Fibroblast of lung (primary cell): ENCODE measurements around the gene KMT5C. TPM values are rescaled to one million over a fixed set of nuclear protein-coding genes. Genes with fewer than 3 reads are reported as not detected.

Experiments used
- DNase-seq, 2 donors: peaks; one replicate each; pipeline versions ENCODE4 v3.0.0 to v3.0.0-alpha.2; 2010; ENCODE audit warnings: low read depth in 2 of 2
- H2AFZ ChIP-seq: 2 replicates; pipeline ENCODE4 v1.5.1; 2012; ENCODE audit warnings: low read length, control low read depth, inconsistent platforms
- H3K27ac ChIP-seq: 2 replicates; pipeline ENCODE4 v1.5.1; 2011; ENCODE audit warnings: low read length, control low read depth; ENCODE audit not compliant: insufficient read depth
- H3K27me3 ChIP-seq: 2 replicates; pipeline ENCODE4 v1.5.1; 2011; ENCODE audit warnings: mild to moderate bottlenecking, low read length; ENCODE audit not compliant: control insufficient read depth, insufficient read depth
- H3K36me3 ChIP-seq: 2 replicates; pipeline ENCODE4 v1.5.1; 2011; ENCODE audit warnings: low read length; ENCODE audit not compliant: control insufficient read depth, insufficient read depth
- H3K4me1 ChIP-seq: 2 replicates; pipeline ENCODE4 v1.5.1; 2011; ENCODE audit warnings: low read length; ENCODE audit not compliant: control insufficient read depth, insufficient read depth; ENCODE audit errors: extremely low read depth
- H3K4me2 ChIP-seq: 2 replicates; pipeline ENCODE4 v1.5.1; 2011; ENCODE audit warnings: low read length, control low read depth; ENCODE audit not compliant: insufficient read depth; ENCODE audit errors: extremely low read depth
- H3K4me3 ChIP-seq, 4 experiments: fragments of 200-600 bp in 1 of 4; sonication (generic) in 1 of 4; replicated peaks in 1 of 4; 2 replicates each; pipeline ENCODE4 v1.5.1; 2011 to 2016; ENCODE audit warnings: low read length in 4 of 4, low read depth in 3 of 4, mild to moderate bottlenecking in 3 of 4, control low read depth in 2 of 4, inconsistent platforms in 1 of 4, mixed read lengths in 1 of 4; ENCODE audit not compliant: insufficient read depth in 1 of 4; ENCODE audit errors: control extremely low read depth in 1 of 4
- H3K79me2 ChIP-seq: 2 replicates; pipeline ENCODE4 v1.5.1; 2012; ENCODE audit warnings: mild to moderate bottlenecking, low read length, inconsistent platforms; ENCODE audit not compliant: control insufficient read depth, insufficient read depth
- H3K9ac ChIP-seq: 2 replicates; pipeline ENCODE4 v1.5.1; 2011; ENCODE audit warnings: mild to moderate bottlenecking, low read length, control low read depth; ENCODE audit not compliant: insufficient read depth
- H3K9me3 ChIP-seq: 2 replicates; pipeline ENCODE4 v1.5.1; 2012; ENCODE audit warnings: low read depth, low read length; ENCODE audit not compliant: control insufficient read depth, insufficient read depth
- H4K20me1 ChIP-seq: 2 replicates; pipeline ENCODE4 v1.5.1; 2011; ENCODE audit warnings: low read length; ENCODE audit not compliant: control insufficient read depth, insufficient read depth; ENCODE audit errors: extremely low read depth
- EZH2 ChIP-seq: IDR thresholded peaks from 2 replicates; pipeline ENCODE4 v1.5.1; 2012; ENCODE audit warnings: low read length, control low read depth, mild to moderate bottlenecking; ENCODE audit errors: missing control alignments
- polyA plus RNA-seq, 2 donors: library from polyadenylated mRNA; depleted of rRNA in 1 of 2; stranded (reverse) in 1 of 2; unstranded in 1 of 2; fragments of >200 nt; gene quantifications; 2 replicates each; pipeline ENCODE4 v1.2.1, GENCODE V29; 2011 to 2012; ENCODE audit warnings: missing spikeins in 1 of 2
- total RNA-seq: library from RNA; depleted of rRNA; stranded (reverse); fragments of >200 nt; gene quantifications from 2 replicates; pipeline ENCODE4 v1.2.1, GENCODE V29; 2014
- TF ChIP-seq, protein P1 (sequence below), 2 donors: IDR thresholded peaks in 1 of 2; conservative IDR thresholded peaks in 1 of 2; 1 replicate in 1 of 2; 2 replicates in 1 of 2; pipeline ENCODE4 v1.5.1; 2011 to 2012; ENCODE audit warnings: low read length in 2 of 2, control low read depth in 1 of 2, inconsistent platforms in 1 of 2, low read depth in 1 of 2, mild to moderate bottlenecking in 1 of 2

Gene KMT5C
- total and polyA plus RNA-seq, 2 donors (not counting 1 experiment from before 2014, with no cell fraction given): 2.5 to 4.1 TPM

DNA sequence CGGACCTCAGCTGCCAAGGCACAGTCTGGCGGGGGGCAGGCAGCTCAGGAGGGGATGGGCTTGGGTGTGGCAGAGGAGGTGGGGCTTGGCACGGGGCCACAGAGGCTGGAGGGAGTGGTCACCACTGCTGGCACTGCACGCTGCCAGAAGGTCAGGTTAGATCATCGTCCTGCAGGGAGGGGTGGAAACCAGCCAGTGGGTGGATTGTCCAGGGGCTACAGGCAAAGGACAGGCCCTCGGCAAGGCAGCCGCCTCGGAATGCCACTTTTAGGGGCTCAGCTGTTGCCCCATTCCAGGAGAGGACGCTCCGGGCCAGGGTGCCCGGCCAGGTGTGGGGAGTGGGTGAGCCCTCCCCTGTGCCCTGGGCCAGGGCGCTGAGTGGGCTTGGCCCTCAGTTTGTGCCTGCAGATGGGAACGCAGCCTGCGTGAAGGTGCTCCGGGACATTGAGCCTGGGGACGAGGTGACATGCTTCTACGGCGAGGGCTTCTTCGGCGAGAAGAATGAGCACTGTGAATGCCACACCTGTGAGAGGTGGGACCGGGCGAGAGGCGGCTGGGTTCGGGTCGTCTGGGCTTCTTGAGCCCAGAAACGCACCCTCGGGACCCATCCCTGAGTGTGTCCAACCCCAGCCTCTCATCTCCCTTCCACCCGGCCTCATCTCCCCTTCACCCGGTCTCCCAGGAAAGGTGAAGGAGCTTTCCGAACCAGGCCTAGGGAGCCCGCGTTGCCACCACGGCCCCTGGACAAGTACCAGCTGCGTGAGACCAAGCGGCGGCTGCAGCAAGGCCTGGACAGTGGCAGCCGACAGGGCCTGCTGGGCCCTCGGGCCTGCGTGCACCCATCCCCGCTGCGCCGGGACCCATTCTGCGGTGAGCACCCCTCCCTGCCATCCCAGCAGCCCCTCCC is 6.4 kb downstream of the KMT5C start:
- no peak overlapping the region for H3K27ac ChIP-seq
- no peaks in the 10 kb centered on the region for H4K20me1 ChIP-seq
- H3K79me2 ChIP-seq: no peaks in the 10 kb centered on the region
- no peaks in the 10 kb centered on the region for H3K9me3 ChIP-seq
- no peak overlapping the region for H3K9ac ChIP-seq
- H2AFZ ChIP-seq: no peak overlapping the region
- H3K36me3 ChIP-seq: peaks cover 4% of the 10 kb centered on the region
- no peak overlapping the region for H3K4me2 ChIP-seq
- no peak overlapping the region for H3K4me3 ChIP-seq
- peaks cover 5% of the 10 kb centered on the region for H3K4me1 ChIP-seq
- DNase-seq: peak; percentile 41 to 46
- TF ChIP-seq, protein P1, sequence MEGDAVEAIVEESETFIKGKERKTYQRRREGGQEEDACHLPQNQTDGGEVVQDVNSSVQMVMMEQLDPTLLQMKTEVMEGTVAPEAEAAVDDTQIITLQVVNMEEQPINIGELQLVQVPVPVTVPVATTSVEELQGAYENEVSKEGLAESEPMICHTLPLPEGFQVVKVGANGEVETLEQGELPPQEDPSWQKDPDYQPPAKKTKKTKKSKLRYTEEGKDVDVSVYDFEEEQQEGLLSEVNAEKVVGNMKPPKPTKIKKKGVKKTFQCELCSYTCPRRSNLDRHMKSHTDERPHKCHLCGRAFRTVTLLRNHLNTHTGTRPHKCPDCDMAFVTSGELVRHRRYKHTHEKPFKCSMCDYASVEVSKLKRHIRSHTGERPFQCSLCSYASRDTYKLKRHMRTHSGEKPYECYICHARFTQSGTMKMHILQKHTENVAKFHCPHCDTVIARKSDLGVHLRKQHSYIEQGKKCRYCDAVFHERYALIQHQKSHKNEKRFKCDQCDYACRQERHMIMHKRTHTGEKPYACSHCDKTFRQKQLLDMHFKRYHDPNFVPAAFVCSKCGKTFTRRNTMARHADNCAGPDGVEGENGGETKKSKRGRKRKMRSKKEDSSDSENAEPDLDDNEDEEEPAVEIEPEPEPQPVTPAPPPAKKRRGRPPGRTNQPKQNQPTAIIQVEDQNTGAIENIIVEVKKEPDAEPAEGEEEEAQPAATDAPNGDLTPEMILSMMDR (conservative IDR thresholded peaks at IDR 0.05 in 1 of 2, IDR thresholded peaks at IDR 0.05 in 1 of 2; ENCODE audit: low read depth in 1 of 2, low read length in 2 of 2): no peak
- TF ChIP-seq EZH2: no peak
- H3K27me3 ChIP-seq: no peaks in the 10 kb centered on the region

DNA sequence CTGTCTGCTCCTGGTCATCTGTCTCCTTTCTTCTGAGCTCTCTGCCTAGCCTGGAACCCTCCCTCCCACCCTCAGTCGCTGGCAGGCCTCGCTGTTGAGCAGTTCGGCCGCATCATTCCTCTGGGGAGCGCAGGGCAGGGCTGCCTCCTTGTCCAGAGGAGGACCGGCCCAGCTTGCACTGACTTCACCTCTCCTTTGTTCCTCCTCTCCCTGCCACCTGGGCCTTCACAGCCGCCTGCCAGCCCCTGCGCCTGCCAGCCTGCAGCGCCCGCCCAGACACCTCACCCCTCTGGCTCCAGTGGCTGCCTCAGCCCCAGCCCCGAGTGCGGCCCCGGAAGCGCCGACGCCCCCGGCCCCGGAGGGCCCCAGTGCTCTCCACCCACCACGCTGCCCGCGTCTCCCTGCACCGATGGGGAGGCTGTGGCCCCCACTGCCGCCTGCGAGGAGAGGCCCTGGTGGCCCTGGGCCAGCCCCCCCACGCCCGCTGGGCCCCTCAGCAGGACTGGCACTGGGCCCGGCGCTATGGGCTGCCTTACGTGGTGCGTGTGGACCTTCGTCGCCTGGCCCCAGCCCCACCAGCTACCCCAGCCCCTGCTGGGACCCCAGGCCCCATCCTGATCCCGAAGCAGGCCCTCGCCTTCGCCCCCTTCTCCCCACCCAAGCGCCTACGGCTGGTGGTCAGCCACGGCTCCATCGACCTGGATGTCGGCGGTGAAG is 7.2 kb downstream of the KMT5C start:
- no peak for DNase-seq
- H3K79me2 ChIP-seq: no peaks in the 10 kb centered on the region
- no peaks in the 10 kb centered on the region for H4K20me1 ChIP-seq
- peaks cover 7% of the 10 kb centered on the region for H3K27me3 ChIP-seq
- H2AFZ ChIP-seq: no peak overlapping the region
- H3K4me2 ChIP-seq: no peak overlapping the region
- no peak overlapping the region for H3K9ac ChIP-seq
- TF ChIP-seq EZH2: no peak
- TF ChIP-seq, protein P1 (conservative IDR thresholded peaks at IDR 0.05 in 1 of 2, IDR thresholded peaks at IDR 0.05 in 1 of 2; ENCODE audit: low read depth in 1 of 2, low read length in 2 of 2): no peak
- H3K9me3 ChIP-seq: no peaks in the 10 kb centered on the region
- H3K36me3 ChIP-seq: peaks cover 2% of the 10 kb centered on the region
- H3K4me1 ChIP-seq: peaks cover 2% of the 10 kb centered on the region
- H3K4me3 ChIP-seq: no peak overlapping the region
- H3K27ac ChIP-seq: no peak overlapping the region

DNA sequence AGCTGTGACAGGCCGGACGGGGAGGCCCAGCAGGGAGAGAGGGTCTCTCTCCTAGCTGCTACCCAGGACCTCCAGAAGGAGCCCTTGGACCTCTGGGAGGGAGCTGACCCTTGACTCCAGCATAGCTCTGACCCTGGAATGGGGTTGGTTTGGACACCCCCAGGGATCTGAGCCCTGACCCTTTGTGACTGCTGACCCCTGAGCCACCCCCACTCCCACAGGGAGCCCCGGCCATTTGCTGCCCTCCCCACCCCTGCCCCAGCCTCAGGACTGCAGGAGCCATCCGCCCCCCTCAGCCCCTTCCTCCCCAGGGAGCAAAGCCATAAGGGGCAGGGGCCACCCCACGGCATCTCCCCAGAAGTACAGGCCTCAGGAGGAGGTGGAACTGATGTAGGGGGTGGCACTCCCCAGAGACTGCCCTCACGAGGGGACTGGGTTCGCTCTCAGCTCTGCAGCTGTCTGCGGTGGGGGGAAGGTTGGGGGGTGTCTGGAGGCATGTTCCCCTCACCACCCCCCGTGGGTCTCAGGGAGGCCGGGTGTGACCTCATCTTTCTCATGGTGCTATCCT is 7.8 kb downstream of the KMT5C start:
- Histone ChIP-seq H3K9me3 (no peaks in the 10 kb centered on the region), H2AFZ (no peak overlapping the region), H3K27me3 (peaks cover 13% of the 10 kb centered on the region), H3K4me3 (no peak overlapping the region), H3K36me3 (peaks cover 2% of the 10 kb centered on the region), H3K79me2 (no peaks in the 10 kb centered on the region), H3K4me1 (peaks cover 2% of the 10 kb centered on the region), H3K4me2 (no peak overlapping the region), H3K9ac (no peak overlapping the region), H4K20me1 (no peaks in the 10 kb centered on the region), H3K27ac (no peak overlapping the region)
- TF ChIP-seq, protein P1 (conservative IDR thresholded peaks at IDR 0.05 in 1 of 2, IDR thresholded peaks at IDR 0.05 in 1 of 2; ENCODE audit: low read depth in 1 of 2, low read length in 2 of 2): no peak
- TF ChIP-seq EZH2: no peak
- DNase-seq: no peak
